Stomach smooth muscle (tissue), 2 donors: ENCODE data around the gene SCUBE1.
A peak's percentile ranks its signal among the peaks of the same experiment; 100 is the strongest.

Source experiments
- H3K27ac ChIP-seq: one replicate; pipeline ENCODE4 v1.7.0; 2013; ENCODE audit warnings: mild to moderate bottlenecking, low read length, inconsistent platforms
- H3K27me3 ChIP-seq, 2 donors: one replicate each; pipeline ENCODE4 v1.7.0; 2013; ENCODE audit warnings: low read length in 2 of 2; ENCODE audit not compliant: insufficient read depth in 2 of 2, control insufficient read depth in 1 of 2
- H3K36me3 ChIP-seq, 2 donors: one replicate each; pipeline ENCODE4 v1.7.0; 2013; ENCODE audit warnings: low read length in 2 of 2; ENCODE audit not compliant: control insufficient read depth in 2 of 2, insufficient read depth in 2 of 2
- H3K4me1 ChIP-seq: one replicate; pipeline ENCODE4 v1.7.0; 2013; ENCODE audit warnings: low read length; ENCODE audit not compliant: control insufficient read depth, insufficient read depth
- H3K4me3 ChIP-seq, 2 donors: one replicate each; pipeline ENCODE4 v1.7.0; 2013; ENCODE audit warnings: low read length in 2 of 2
- H3K9ac ChIP-seq, 2 donors: one replicate each; pipeline ENCODE4 v1.7.0; 2013; ENCODE audit warnings: low read length in 2 of 2, mild to moderate bottlenecking in 1 of 2
- H3K9me3 ChIP-seq, 2 donors: one replicate each; pipeline ENCODE4 v1.7.0; 2013; ENCODE audit warnings: low read length in 2 of 2; ENCODE audit not compliant: control insufficient read depth in 2 of 2
- donor health status: healthy.
- donor health status: Pancreatic carcinoma.

Gene SCUBE1

GRCh38 chr22:43155789-43156188 is 187.4 kb downstream of the SCUBE1 start:
- Histone ChIP-seq H3K4me1 (peaks cover 20% of the 10 kb centered on the region), H3K36me3 (peaks cover 0 to 4% of the 10 kb centered on the region in 2 donors), H3K4me3 (no peak overlapping the region), H3K27ac (no peak overlapping the region), H3K9me3 (no peaks in the 10 kb centered on the region), H3K9ac (no peak overlapping the region), H3K27me3 (no peaks in the 10 kb centered on the region)

DNA sequence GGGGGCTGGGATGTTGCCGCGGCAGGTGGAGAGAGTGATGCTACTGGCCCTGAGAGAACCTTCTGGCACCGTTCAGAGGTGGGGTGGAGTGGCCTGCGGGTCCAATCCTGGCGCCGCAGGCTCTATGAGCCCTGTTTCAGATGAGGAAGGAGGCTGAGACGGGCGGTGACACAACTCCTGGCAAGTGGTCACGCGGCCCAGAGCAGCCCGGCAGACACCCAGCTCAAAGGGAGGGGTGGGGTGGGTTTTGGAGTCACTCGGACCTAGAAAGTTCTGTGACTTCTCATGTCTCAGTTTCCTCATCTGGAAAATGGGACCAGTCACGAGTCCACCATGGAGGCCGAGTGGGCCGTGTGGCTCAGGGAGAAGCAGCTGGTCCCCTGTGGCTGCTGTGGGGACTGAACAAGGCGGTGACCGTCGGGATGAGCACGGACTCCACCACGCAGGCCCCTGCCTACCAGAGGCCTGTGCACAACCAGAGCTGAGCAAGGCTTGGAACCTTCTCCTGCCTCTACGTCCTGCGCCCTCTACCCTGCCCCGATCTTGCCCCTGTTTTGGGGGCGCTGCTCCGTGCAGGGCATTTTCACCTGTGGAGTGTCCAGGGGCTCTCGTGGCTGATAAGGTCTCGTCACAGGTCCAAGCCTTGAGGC is 188.2 kb downstream of the SCUBE1 start:
- no peak overlapping the region for H3K4me3 ChIP-seq

DNA sequence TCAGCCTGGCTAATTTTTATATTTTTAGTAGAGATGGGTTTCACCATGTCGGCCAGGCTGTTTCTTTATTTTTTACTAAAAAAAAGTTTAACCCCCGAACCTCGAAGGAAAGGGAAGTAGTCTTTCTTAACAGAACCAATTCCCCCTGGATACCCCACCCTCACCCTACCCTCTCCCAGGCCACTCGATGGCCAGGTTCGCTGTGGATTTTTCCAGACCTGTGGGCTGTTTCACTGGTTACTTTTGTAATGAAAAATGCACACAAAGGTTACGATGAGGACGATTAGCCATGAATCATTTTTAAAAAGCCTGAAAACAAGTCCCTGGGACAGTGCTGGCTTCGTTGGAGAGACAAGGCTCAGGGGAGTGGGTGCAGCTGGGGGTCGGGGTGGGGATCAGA is 189.3 kb downstream of the SCUBE1 start:
- no peak overlapping the region for H3K27ac ChIP-seq
- H3K4me1 ChIP-seq, result peaks cover 19% of the 10 kb centered on the region

More for the DNA sequence above, 188.2 kb downstream of the SCUBE1 start:
- peaks cover 23% of the 10 kb centered on the region for H3K4me1 ChIP-seq
- H3K27ac ChIP-seq, result no peak overlapping the region
- no peak overlapping the region for H3K9ac ChIP-seq
- no peaks in the 10 kb centered on the region for H3K27me3 ChIP-seq
- H3K36me3 ChIP-seq, result peaks cover 0 to 2% of the 10 kb centered on the region in 2 donors
- H3K9me3 ChIP-seq, result no peaks in the 10 kb centered on the region

GRCh38 chr22:43152357-43153071 is 190.7 kb downstream of the SCUBE1 start:
- H3K9ac ChIP-seq, result peak overlapping the region; percentile 74 to 82
- no peaks in the 10 kb centered on the region for H3K27me3 ChIP-seq
- no peaks in the 10 kb centered on the region for H3K36me3 ChIP-seq
- peak overlapping the region; percentile 81 for H3K4me3 ChIP-seq
- peak overlapping the region; percentile 58 for H3K27ac ChIP-seq
- H3K4me1 ChIP-seq, result peaks cover 19% of the 10 kb centered on the region
- no peaks in the 10 kb centered on the region for H3K9me3 ChIP-seq

More for the DNA sequence above, 189.3 kb downstream of the SCUBE1 start:
- Histone ChIP-seq H3K4me3 (no peak overlapping the region), H3K27me3 (no peaks in the 10 kb centered on the region), H3K36me3 (no peaks in the 10 kb centered on the region), H3K9ac (no peak overlapping the region), H3K9me3 (no peaks in the 10 kb centered on the region)

GRCh38 chr22:43152003-43152356 is 191.2 kb downstream of the SCUBE1 start:
- Histone ChIP-seq H3K36me3 (no peaks in the 10 kb centered on the region), H3K4me3 (peak overlapping the region; percentile 81), H3K9ac (peak overlapping the region; percentile 74 to 82), H3K27ac (peak overlapping the region; percentile 58), H3K27me3 (no peaks in the 10 kb centered on the region), H3K4me1 (peaks cover 19% of the 10 kb centered on the region), H3K9me3 (no peaks in the 10 kb centered on the region)

DNA sequence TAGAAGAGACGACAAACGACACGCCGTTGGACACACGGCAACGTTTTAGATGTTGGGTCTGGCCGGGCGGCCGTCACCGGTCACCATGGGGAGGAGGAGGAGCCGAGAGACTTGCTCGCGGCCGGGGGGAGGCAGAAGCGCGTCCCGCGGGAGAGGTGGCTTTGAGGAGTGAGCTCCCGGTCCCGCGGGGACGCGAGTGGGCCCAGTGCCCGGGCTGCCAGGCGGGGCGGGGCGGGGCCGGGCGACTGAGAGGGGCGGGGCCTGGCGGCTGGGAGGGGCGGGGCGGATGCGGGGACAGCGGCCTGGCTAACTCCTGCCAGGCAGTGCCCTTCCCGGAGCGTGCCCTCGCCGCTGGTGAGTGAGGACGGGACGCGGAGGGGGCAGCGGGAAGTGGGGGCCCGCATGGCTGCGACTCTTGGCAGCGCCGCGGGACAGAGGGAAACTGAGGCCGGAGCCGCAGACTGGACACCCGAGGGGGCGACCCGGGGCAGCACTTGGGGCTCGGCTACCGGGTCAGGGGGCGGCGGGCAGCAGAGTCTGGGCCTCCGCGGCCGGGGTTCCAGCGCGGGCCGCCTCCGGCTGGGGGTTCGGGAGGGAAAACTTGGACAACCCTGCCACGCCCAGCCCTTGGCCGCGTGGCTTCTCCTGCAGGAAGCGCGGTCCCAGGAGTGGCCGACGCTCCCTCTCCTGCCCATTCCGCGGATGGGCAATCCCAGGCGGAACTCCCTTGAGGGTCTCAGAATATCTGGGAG is 191.7 kb downstream of the SCUBE1 start, which contains the start of gene TSPO:
Gene TSPO (plus strand): TSS at position 309 of the 752 bp plus-strand sequence. CDS start 7,680 bp downstream, outside the sequence.
- Histone ChIP-seq H3K27ac (peak within 1 kb of the TSS; percentile 58), H3K27me3 (no peaks in the 10 kb centered on the region), H3K4me3 (peak within 1 kb of the TSS; percentile 81), H3K9me3 (no peaks in the 10 kb centered on the region), H3K36me3 (no peaks in the 10 kb centered on the region), H3K9ac (peak within 1 kb of the TSS; percentile 74 to 82), H3K4me1 (peaks cover 19% of the 10 kb centered on the region)

DNA sequence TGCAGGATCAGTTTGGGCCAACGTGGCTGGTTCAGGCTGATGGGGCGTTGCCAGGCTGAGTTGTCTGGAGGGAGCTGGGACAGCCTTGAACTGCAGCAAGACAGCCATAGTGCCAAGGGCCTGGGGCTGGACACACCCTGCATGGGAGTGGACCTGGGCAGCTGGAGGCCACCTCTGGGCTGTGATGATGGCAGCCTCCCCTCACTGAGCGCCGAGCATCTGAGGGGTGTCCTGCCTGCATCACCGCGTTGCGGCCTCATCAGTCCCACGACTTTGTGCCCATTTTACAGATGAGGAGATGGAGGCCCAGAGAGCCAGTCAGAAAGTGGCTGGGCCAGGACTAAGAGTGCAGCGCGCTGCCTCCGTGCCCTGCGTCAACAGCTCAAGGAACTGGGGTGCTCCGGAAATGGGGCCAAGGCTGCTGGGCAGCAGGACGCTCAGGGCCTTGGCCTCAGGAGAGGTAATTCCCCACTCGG is 192.4 kb downstream of the SCUBE1 start:
- peak overlapping the region; percentile 67 to 81 for H3K4me3 ChIP-seq
- H3K9ac ChIP-seq, result peak overlapping the region; percentile 55 to 73
- H3K4me1 ChIP-seq, result peaks cover 19% of the 10 kb centered on the region

DNA sequence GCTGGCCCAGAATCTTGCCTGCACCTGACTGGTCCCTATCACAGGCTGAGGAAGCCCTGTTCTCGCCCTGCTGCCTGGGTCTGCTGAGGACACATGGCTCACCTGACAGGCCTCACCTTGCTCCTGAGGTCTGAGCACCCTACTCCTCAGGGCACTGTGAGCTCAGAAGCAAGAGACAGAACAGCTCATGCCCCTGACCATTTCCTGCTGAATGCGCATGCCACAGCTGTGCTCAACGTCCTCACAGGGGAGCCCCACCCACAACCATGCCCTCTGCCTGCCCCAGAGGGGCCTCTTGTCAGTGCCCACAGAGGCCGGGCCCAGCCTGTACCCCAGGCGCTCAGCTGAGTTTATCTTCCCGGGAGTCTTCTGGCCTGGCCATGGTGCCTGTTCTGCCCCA is 194.6 kb downstream of the SCUBE1 start:
- Histone ChIP-seq H3K27me3 (no peaks in the 10 kb centered on the region), H3K4me3 (no peak overlapping the region), H3K4me1 (peaks cover 21% of the 10 kb centered on the region), H3K27ac (no peak overlapping the region), H3K36me3 (no peaks in the 10 kb centered on the region), H3K9ac (no peak overlapping the region), H3K9me3 (no peaks in the 10 kb centered on the region)

More for the DNA sequence above, 192.4 kb downstream of the SCUBE1 start:
- Histone ChIP-seq H3K27ac (no peak overlapping the region), H3K9me3 (no peaks in the 10 kb centered on the region), H3K27me3 (no peaks in the 10 kb centered on the region), H3K36me3 (no peaks in the 10 kb centered on the region)

DNA sequence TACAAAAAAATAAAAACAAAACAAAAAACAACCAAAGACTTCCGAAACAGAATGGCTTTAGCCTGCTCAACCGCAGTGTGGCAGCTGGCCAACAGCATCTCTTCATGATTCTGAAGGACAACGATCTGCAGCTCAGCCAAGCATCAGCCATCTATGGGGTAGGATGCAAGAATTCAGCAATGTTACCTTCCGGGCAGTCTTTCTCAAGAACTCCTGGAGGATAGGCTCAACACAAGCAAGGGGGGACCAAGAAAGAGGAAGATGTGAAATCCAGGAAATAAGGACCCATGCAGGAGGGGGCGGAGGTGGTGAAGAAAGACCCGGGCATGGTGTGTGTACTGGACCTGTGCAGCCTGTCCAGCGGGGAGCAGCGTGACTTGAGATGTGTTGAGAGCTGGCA is 195.4 kb downstream of the SCUBE1 start:
- H3K36me3 ChIP-seq, result no peaks in the 10 kb centered on the region
- H3K4me1 ChIP-seq, result peaks cover 21% of the 10 kb centered on the region
- H3K27me3 ChIP-seq, result no peaks in the 10 kb centered on the region
- no peaks in the 10 kb centered on the region for H3K9me3 ChIP-seq
- H3K9ac ChIP-seq, result no peak overlapping the region
- no peak overlapping the region for H3K4me3 ChIP-seq
- H3K27ac ChIP-seq, result no peak overlapping the region
